AG10803 (cell line): ENCODE data around the gene RSAD2.
"Not testable (repeated sequence)": the region's sequence is repeated elsewhere in the genome, so short reads cannot be mapped to it uniquely, and the experiment has no call there.

Experiments
- DNase-seq: peaks from one replicate; pipeline ENCODE4 v3.0.0; 2010; ENCODE audit warnings: low read depth
- H3K4me3 ChIP-seq: 2 replicates; pipeline ENCODE4 v1.5.1; 2011; ENCODE audit warnings: mild to moderate bottlenecking, low read length, control low read depth
- TF ChIP-seq, protein P1 (sequence below): conservative IDR thresholded peaks from 2 replicates; pipeline ENCODE4 v1.5.1; 2011; ENCODE audit warnings: mild to moderate bottlenecking, low read length, control low read depth, inconsistent platforms

Gene RSAD2

DNA sequence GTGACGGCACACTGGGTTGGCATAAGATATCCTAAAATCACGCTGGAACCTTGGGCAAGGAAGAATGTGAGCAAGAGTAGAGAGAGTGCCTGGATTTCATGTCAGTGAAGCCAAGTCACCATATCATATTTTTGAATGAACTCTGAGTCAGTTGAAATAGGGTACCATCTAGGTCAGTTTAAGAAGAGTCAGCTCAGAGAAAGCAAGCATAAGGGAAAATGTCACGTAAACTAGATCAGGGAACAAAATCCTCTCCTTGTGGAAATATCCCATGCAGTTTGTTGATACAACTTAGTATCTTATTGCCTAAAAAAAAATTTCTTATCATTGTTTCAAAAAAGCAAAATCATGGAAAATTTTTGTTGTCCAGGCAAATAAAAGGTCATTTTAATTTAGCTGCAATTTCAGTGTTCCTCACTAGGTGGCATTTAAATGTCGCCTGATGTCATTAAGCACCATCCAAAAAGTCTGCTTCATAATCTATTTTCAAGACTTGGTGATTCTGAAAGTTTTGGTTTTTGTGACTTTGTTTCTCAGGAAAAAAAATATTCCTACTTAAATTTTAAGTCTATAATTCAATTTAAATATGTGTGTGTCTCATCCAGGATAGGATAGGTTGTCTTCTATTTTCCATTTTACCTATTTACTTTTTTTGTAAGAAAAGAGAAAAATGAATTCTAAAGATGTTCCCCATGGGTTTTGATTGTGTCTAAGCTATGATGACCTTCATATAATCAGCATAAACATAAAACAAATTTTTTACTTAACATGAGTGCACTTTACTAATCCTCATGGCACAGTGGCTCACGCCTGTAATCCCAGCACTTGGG is 19.6 kb downstream of the RSAD2 start:
- DNase-seq = peak; percentile 47
- H3K4me3 ChIP-seq = no peak overlapping the region
- TF ChIP-seq, protein P1, sequence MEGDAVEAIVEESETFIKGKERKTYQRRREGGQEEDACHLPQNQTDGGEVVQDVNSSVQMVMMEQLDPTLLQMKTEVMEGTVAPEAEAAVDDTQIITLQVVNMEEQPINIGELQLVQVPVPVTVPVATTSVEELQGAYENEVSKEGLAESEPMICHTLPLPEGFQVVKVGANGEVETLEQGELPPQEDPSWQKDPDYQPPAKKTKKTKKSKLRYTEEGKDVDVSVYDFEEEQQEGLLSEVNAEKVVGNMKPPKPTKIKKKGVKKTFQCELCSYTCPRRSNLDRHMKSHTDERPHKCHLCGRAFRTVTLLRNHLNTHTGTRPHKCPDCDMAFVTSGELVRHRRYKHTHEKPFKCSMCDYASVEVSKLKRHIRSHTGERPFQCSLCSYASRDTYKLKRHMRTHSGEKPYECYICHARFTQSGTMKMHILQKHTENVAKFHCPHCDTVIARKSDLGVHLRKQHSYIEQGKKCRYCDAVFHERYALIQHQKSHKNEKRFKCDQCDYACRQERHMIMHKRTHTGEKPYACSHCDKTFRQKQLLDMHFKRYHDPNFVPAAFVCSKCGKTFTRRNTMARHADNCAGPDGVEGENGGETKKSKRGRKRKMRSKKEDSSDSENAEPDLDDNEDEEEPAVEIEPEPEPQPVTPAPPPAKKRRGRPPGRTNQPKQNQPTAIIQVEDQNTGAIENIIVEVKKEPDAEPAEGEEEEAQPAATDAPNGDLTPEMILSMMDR = peak; percentile 62; the same call in 1 of the 2 replicates

DNA sequence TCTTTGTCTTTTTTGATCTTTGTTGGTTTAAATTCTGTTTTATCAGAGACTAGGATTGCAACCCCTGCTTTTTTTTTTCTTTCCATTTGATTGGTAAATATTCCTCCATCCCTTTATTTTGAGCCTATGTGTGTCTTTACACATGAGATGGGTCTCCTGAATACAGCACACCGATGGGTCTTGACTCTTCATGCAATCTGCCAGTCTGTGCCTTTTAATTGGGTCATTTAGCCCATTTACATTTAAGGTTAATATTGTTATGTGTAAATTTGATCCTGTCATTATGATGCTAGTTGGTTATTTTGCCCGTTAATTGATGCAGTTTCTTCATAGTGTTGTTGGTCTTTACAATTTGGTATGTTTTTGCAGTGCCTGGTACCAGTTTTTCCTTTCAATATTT is 25.0 kb downstream of the RSAD2 start:
- H3K4me3 ChIP-seq, DNase-seq: not testable (repeated sequence)

DNA sequence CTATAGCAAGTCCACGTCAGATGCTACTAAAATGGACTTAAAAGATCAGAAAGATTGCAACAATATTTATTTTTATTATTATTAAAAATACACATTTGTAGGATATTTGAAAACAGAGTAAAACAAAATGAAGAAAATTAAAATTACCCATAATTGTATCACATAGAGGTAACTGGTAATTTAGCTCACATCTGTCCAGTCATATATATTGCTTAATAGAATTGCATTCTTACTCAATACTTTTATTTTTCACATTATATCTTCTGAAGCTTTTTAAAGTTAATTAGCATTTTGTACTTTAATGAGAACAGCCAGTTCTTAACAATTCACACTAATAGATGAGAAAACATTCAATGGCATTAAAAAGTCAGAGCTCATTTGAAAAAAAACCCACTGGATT is 28.1 kb downstream of the RSAD2 start:
- DNase-seq = no peak
- H3K4me3 ChIP-seq = no peak overlapping the region
- TF ChIP-seq, protein P1 = no peak

DNA sequence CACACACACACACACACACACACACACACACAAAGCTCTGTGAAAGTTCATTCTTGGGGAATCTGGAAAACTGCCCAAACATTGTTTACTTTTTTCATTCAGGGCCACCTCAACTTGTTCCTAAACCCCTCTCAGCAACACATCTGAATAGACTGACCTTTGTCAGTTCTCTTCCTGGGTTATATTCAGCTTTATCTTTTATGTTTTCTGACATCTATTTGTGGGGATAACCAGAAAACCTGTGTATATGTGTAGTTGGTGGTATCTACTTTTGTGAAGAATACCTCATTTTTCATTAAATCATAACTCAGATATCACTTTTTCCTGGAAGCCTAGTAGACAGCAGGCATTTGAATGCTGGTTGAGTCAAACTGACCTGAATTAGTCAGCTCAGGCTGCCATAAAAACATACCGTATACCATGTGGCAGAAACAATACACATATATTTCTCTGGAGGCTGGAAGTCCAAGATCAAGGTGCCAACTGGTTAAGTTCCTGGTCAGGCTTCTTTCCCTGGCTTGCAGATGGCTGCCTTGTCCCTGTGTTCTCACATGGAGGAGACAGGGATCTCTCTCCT is 28.7 kb downstream of the RSAD2 start:
- TF ChIP-seq, protein P1 = no peak
- H3K4me3 ChIP-seq = no peak overlapping the region
- no peak for DNase-seq

DNA sequence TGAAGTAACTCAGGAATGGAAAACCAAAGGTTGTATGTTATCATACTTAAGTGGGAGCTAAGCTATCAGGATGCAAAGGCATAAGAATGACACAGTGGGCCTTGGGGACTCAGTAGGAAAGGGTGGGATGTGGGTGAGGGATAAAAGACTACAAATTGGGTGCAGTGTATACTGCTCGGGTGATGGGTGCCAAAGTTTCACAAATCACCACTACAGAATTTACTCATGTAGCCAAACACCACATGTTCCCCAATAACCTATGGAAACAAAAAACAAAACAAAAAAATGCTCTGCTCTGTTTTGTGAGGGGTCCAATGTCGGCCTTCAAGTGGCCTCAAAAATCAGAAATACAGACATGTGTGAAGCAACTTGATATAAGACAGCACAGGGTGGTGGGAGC is 30.7 kb downstream of the RSAD2 start:
- H3K4me3 ChIP-seq = no peak overlapping the region
- DNase-seq = no peak
- TF ChIP-seq, protein P1 = no peak

DNA sequence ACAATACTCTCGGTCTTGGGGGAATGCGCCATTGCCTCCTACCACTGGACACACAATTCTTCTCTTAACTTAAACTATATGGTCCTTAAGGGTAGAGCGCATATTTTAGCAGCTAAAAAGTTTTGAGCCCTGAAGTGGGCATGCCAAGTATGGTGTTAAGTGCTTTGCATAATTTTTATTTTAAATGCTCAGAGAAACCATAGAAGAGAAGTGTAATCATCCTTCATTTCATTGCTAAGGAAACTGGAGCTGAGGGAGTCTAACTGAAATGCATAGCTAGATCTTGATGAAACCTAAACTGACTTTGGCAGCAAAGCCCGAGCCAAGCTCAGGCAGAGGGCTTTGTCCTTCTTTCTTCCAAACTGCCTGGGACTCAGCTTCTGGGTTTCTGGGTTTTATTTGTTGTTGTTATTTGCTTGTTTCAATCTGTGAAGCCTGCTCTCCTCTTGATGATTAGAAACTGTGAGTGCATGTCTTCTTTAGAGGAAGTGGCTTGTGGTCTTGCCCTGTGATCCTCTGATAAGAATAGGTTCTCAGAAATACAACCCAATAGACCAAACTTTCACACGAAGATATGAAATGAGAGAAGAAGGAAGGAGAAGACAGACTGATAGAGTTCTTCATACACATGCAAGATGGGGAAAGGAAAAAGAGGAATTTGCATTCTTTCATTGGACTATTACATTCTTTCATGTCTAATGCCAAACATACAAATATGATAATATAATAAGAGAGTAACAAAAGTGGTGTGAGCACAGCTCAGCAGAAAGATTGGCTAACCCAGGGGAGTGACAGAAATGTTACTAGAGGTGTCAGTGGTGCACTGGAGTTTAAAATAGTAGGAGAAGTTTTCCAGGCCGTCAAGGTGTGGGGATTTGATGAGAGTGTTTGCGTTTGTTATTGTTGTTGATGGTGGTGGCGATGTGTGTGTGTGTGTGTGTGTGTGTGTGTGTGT is 32.1 kb downstream of the RSAD2 start:
- no peak overlapping the region for H3K4me3 ChIP-seq
- TF ChIP-seq, protein P1 = no peak
- no peak for DNase-seq

DNA sequence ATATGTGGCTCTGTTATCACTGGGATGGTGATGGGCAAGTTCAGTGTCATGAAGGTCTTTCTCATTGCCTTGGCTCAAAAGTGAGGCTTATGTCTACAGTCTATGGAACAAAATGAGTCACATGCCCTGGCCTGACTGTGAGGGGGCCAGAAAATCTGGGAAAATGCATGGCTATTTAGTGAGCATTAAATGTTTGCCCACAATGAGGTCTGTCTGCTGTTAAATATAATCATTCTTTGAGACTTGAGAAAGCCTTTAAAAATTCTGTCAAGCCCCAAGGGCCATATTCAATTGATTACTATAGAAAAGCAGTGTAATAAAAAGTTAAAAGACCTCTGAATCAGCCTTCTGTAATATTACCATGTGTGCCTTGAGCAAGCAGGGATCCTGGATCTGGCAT is 34.1 kb downstream of the RSAD2 start:
- TF ChIP-seq, protein P1 = no peak
- H3K4me3 ChIP-seq = no peak overlapping the region
- DNase-seq = no peak
